ENCODE data around the gene CACNA1C.

Gene CACNA1C

DNA sequence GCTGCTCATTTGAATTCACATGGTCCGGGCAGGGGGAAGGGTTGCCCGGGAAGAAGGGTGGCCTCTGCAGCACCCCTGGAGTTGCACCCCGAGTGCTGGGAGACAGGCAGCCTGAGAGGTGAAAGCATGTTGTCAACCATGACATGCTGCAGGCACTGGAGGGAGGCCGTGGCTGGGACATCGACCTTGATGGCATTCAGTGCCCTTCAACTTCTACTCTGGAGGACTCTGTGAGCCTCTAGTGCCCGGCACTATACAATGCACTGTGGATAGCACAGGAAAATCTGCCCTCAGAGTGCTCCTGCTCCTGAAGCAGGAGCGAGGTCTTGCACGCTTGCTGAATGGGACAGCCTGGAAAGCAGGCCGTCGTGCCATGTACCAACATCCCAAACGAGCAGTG lies 382.7 kb downstream of the CACNA1C start:
- DNase-seq (ENCODE audit: low spot score) = no peak
- in situ Hi-C loops (cut with MboI; ENCODE audit: low sequenced_read_pairs, unreplicated experiment) = no loop called here
- TF ChIP-seq, protein P1, sequence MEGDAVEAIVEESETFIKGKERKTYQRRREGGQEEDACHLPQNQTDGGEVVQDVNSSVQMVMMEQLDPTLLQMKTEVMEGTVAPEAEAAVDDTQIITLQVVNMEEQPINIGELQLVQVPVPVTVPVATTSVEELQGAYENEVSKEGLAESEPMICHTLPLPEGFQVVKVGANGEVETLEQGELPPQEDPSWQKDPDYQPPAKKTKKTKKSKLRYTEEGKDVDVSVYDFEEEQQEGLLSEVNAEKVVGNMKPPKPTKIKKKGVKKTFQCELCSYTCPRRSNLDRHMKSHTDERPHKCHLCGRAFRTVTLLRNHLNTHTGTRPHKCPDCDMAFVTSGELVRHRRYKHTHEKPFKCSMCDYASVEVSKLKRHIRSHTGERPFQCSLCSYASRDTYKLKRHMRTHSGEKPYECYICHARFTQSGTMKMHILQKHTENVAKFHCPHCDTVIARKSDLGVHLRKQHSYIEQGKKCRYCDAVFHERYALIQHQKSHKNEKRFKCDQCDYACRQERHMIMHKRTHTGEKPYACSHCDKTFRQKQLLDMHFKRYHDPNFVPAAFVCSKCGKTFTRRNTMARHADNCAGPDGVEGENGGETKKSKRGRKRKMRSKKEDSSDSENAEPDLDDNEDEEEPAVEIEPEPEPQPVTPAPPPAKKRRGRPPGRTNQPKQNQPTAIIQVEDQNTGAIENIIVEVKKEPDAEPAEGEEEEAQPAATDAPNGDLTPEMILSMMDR (IDR thresholded peaks at IDR 0.05; ENCODE audit: borderline replicate concordance, control extremely low read depth, extremely low read depth, insufficient read depth, missing control alignments) = no peak

DNA sequence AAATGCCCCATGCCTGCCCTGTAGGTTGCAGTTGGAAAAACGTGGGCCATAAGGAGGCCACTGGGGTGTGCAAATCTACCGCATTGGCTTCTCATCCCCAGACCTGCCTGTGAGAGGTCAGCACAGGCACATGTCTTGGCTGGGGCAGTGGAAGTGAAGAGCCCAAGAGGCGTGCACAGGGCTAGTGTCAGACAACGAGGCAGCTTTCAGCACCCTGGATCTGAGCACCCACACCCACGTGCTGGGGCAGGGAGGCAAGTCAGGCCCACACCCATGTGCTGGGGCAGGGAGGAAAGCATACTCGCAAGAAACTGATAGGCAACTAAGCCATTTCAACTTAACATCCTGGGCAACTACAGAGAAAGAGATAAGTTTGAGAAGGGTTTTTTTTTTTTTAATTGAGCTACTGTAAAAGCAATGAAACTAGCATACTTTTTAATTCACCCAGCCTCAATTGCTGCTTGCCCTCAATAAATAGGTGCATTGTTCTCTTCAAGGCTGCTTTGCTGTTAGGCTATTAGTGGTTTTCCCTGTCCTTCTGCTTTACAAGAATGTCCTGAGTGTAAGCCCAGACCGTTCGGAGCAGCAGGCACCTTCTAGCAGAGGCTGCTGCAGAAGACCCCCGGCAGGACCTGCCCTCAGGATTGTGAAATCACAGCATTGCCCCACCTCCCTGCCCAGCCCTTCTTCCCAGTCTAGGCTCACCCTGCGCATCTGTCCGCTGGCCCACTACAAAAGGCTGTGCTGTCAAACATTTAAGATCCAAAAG lies 386.7 kb downstream of the CACNA1C start:
- DNase-seq (ENCODE audit: low spot score) = no peak
- in situ Hi-C loops (cut with MboI; ENCODE audit: low sequenced_read_pairs, unreplicated experiment) = no loop called here
- TF ChIP-seq, protein P1 (IDR thresholded peaks at IDR 0.05; ENCODE audit: borderline replicate concordance, control extremely low read depth, extremely low read depth, insufficient read depth, missing control alignments) = no peak

DNA sequence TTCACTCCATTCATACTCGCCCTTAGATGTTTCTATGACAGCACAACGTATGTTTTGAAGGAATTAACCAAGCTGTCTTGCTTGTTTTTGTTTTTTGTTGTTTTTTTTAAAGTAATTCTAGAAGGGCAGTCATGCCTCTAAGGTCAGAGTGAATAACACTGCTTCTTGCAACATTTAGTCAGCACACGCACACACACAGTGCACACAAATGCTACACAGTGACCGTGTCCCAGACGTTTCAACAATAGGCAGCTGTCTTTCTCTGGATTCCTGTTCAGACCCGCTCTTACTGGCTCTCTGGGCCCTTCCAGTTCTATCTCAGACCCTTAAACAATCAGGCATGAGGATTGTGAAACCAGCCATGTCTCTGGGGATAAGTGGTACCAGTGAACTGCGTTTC lies 391.0 kb downstream of the CACNA1C start:
- TF ChIP-seq, protein P1 (IDR thresholded peaks at IDR 0.05; ENCODE audit: borderline replicate concordance, control extremely low read depth, extremely low read depth, insufficient read depth, missing control alignments) = no peak
- in situ Hi-C loops (cut with MboI; ENCODE audit: low sequenced_read_pairs, unreplicated experiment) = no loop called here
- DNase-seq (ENCODE audit: low spot score) = no peak

DNA sequence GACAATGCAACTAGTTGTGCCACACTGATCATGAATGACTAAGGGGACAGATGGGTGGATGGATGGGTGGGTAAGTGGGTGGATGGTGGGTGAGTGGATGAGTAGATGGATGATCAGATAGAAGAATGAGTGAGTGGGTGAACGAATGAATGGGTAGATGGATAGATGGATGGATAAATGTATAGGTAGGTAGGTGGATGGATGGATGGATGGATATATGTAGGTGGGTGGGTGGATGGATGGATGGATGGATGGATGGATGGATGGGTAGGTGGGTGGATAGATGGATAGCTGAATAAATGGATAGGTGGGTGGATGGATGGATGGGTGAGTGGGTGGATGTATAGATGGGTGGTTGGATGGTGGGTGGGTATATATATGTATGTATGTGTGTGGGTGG lies 393.2 kb downstream of the CACNA1C start:
- TF ChIP-seq, protein P1 (IDR thresholded peaks at IDR 0.05; ENCODE audit: borderline replicate concordance, control extremely low read depth, extremely low read depth, insufficient read depth, missing control alignments) = no peak

DNA sequence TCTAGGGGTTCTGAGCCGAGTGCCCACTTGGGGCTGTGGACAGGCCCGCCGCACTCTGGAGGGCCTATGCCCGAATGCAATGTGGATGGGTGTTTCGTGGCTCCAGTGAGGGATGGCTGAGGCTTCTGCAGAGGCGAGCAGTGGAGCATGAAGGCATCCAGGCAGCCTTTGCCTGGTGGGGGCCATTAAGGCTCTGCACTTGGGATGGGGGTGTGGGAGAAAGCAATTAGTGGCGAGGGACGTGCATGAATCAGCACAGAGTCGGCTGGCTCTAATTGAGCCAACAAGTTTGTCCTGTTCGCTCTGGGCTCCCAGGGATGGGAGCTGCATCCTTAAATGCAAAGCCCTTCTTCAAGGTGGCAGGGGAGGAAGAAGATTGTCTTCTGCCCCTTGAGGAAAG lies 395.1 kb downstream of the CACNA1C start:
- TF ChIP-seq, protein P1 (IDR thresholded peaks at IDR 0.05; ENCODE audit: borderline replicate concordance, control extremely low read depth, extremely low read depth, insufficient read depth, missing control alignments) = no peak
- no peak for DNase-seq (ENCODE audit: low spot score)
- in situ Hi-C loops (cut with MboI; ENCODE audit: low sequenced_read_pairs, unreplicated experiment) = no loop called here

More for the DNA sequence above, 393.2 kb downstream of the CACNA1C start:
- DNase-seq (ENCODE audit: low spot score) = no peak
- in situ Hi-C loops (cut with MboI; ENCODE audit: low sequenced_read_pairs, unreplicated experiment) = no loop called here

DNA sequence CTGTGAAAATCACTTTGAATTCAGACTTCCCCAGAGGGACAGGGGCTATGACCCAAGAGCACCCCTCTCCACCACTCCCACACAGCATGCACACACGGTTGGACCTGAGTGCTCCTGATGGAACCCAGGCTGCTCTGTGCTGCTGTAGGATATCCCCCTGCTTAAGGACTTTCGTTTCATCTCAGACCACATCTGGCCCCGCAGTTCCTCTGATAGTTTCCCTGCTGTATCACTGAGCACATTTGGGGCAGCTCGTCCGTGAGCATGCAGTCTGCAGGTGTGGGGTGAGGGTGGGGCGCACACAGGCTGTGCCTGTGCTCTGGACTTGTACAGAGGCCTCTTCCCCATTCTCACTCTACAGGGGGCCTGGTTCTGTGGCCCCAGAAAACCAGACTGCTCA lies 396.8 kb downstream of the CACNA1C start:
- TF ChIP-seq, protein P1 (IDR thresholded peaks at IDR 0.05; ENCODE audit: borderline replicate concordance, control extremely low read depth, extremely low read depth, insufficient read depth, missing control alignments) = no peak
- in situ Hi-C loops (cut with MboI; ENCODE audit: low sequenced_read_pairs, unreplicated experiment) = no loop called here

More for the DNA sequence above, 396.8 kb downstream of the CACNA1C start:
- DNase-seq (ENCODE audit: low spot score) = no peak
